Mucosa of stomach (tissue), 1 donor: Measurements from ENCODE around the gene INPP4B.

Experiments used
- H3K27me3 ChIP-seq: one replicate; pipeline ENCODE4 v1.7.0; 2013; ENCODE audit warnings: mild to moderate bottlenecking, low read length; ENCODE audit not compliant: control insufficient read depth, insufficient read depth
- H3K36me3 ChIP-seq: one replicate; pipeline ENCODE4 v1.7.0; 2013; ENCODE audit warnings: low read length; ENCODE audit not compliant: control insufficient read depth, insufficient read depth
- H3K4me1 ChIP-seq: one replicate; pipeline ENCODE4 v1.7.0; 2013; ENCODE audit warnings: mild to moderate bottlenecking, low read length; ENCODE audit not compliant: control insufficient read depth, insufficient read depth
- H3K4me3 ChIP-seq: one replicate; pipeline ENCODE4 v1.7.0; 2013; ENCODE audit warnings: low read length
- H3K9ac ChIP-seq: one replicate; pipeline ENCODE4 v1.7.0; 2013; ENCODE audit warnings: mild to moderate bottlenecking, low read length, moderate library complexity
- H3K9me3 ChIP-seq: one replicate; pipeline ENCODE4 v1.7.0; 2013; ENCODE audit warnings: mild to moderate bottlenecking, low read length, moderate library complexity; ENCODE audit not compliant: control insufficient read depth
- donor health status: Pancreatic carcinoma.

The INPP4B gene

GRCh38 chr4:142386449-142386848 lies 459.7 kb downstream of the INPP4B start:
- Histone ChIP-seq H3K4me3 (no peak overlapping the region), H3K9me3 (no peaks in the 10 kb centered on the region), H3K27me3 (no peaks in the 10 kb centered on the region), H3K36me3 (no peaks in the 10 kb centered on the region), H3K9ac (no peak overlapping the region), H3K4me1 (no peaks in the 10 kb centered on the region)

- no peak overlapping the region for H3K9ac ChIP-seq
- no peaks in the 10 kb centered on the region for H3K36me3 ChIP-seq
- H3K9me3 ChIP-seq, result no peaks in the 10 kb centered on the region
- H3K27me3 ChIP-seq, result no peaks in the 10 kb centered on the region
- H3K4me3 ChIP-seq, result no peak overlapping the region
- H3K4me1 ChIP-seq, result no peaks in the 10 kb centered on the region
Observed at GRCh38 chr4:142383800-142384470, 462.2 kb downstream of the INPP4B start.

- H3K4me3 ChIP-seq, result no peak overlapping the region
- no peaks in the 10 kb centered on the region for H3K4me1 ChIP-seq
- H3K9me3 ChIP-seq, result no peaks in the 10 kb centered on the region
- no peak overlapping the region for H3K9ac ChIP-seq
- H3K27me3 ChIP-seq, result no peaks in the 10 kb centered on the region
- no peaks in the 10 kb centered on the region for H3K36me3 ChIP-seq
Observed at GRCh38 chr4:142383354-142383753, 462.7 kb downstream of the INPP4B start.

- Histone ChIP-seq H3K9ac (no peak overlapping the region), H3K4me1 (no peaks in the 10 kb centered on the region), H3K27me3 (no peaks in the 10 kb centered on the region), H3K9me3 (no peaks in the 10 kb centered on the region), H3K36me3 (no peaks in the 10 kb centered on the region), H3K4me3 (no peak overlapping the region)
Observed at GRCh38 chr4:142380052-142380602, 466.0 kb downstream of the INPP4B start.

- H3K36me3 ChIP-seq, result no peaks in the 10 kb centered on the region
- H3K4me1 ChIP-seq, result no peaks in the 10 kb centered on the region
- no peaks in the 10 kb centered on the region for H3K27me3 ChIP-seq
Observed at GRCh38 chr4:142379277-142380051, 466.6 kb downstream of the INPP4B start.

GRCh38 chr4:142378179-142378578 lies 467.9 kb downstream of the INPP4B start:
- H3K4me1 ChIP-seq, result no peaks in the 10 kb centered on the region
- no peak overlapping the region for H3K9ac ChIP-seq
- no peaks in the 10 kb centered on the region for H3K36me3 ChIP-seq
- no peaks in the 10 kb centered on the region for H3K9me3 ChIP-seq
- no peaks in the 10 kb centered on the region for H3K27me3 ChIP-seq
- H3K4me3 ChIP-seq, result no peak overlapping the region

More at GRCh38 chr4:142379277-142380051, 466.6 kb downstream of the INPP4B start:
- no peak overlapping the region for H3K4me3 ChIP-seq
- no peaks in the 10 kb centered on the region for H3K9me3 ChIP-seq
- H3K9ac ChIP-seq, result no peak overlapping the region

- Histone ChIP-seq H3K9ac (no peak overlapping the region), H3K27me3 (no peaks in the 10 kb centered on the region), H3K4me3 (no peak overlapping the region), H3K36me3 (no peaks in the 10 kb centered on the region), H3K9me3 (no peaks in the 10 kb centered on the region), H3K4me1 (no peaks in the 10 kb centered on the region)
Observed at GRCh38 chr4:142377342-142378091, 468.6 kb downstream of the INPP4B start.

GRCh38 chr4:142376204-142376603 lies 469.9 kb downstream of the INPP4B start:
- Histone ChIP-seq H3K36me3 (no peaks in the 10 kb centered on the region), H3K9ac (no peak overlapping the region), H3K4me1 (no peaks in the 10 kb centered on the region), H3K27me3 (no peaks in the 10 kb centered on the region), H3K9me3 (no peaks in the 10 kb centered on the region), H3K4me3 (no peak overlapping the region)

- Histone ChIP-seq H3K9me3 (no peaks in the 10 kb centered on the region), H3K4me3 (no peak overlapping the region), H3K4me1 (no peaks in the 10 kb centered on the region), H3K36me3 (no peaks in the 10 kb centered on the region), H3K9ac (no peak overlapping the region), H3K27me3 (no peaks in the 10 kb centered on the region)
Observed at GRCh38 chr4:142373610-142374009, 472.5 kb downstream of the INPP4B start.

GRCh38 chr4:142372530-142373260 lies 473.4 kb downstream of the INPP4B start:
- Histone ChIP-seq H3K9ac (no peak overlapping the region), H3K27me3 (no peaks in the 10 kb centered on the region), H3K4me3 (no peak overlapping the region), H3K4me1 (no peaks in the 10 kb centered on the region), H3K9me3 (no peaks in the 10 kb centered on the region), H3K36me3 (no peaks in the 10 kb centered on the region)

GRCh38 chr4:142369141-142369540 lies 477.0 kb downstream of the INPP4B start:
- H3K36me3 ChIP-seq, result no peaks in the 10 kb centered on the region
- no peaks in the 10 kb centered on the region for H3K4me1 ChIP-seq
- no peak overlapping the region for H3K9ac ChIP-seq
- H3K4me3 ChIP-seq, result no peak overlapping the region
- H3K9me3 ChIP-seq, result no peaks in the 10 kb centered on the region
- no peaks in the 10 kb centered on the region for H3K27me3 ChIP-seq
